Measurements from ENCODE around the gene ETV6.

- no peak for TF ChIP-seq POLR2AphosphoS5 (IDR thresholded peaks at IDR 0.05; ENCODE audit: low read depth, low read length)
- no peak for TF ChIP-seq SIN3A (IDR thresholded peaks at IDR 0.05; ENCODE audit: borderline replicate concordance, insufficient read depth, low read length)
- TF ChIP-seq, protein P1, sequence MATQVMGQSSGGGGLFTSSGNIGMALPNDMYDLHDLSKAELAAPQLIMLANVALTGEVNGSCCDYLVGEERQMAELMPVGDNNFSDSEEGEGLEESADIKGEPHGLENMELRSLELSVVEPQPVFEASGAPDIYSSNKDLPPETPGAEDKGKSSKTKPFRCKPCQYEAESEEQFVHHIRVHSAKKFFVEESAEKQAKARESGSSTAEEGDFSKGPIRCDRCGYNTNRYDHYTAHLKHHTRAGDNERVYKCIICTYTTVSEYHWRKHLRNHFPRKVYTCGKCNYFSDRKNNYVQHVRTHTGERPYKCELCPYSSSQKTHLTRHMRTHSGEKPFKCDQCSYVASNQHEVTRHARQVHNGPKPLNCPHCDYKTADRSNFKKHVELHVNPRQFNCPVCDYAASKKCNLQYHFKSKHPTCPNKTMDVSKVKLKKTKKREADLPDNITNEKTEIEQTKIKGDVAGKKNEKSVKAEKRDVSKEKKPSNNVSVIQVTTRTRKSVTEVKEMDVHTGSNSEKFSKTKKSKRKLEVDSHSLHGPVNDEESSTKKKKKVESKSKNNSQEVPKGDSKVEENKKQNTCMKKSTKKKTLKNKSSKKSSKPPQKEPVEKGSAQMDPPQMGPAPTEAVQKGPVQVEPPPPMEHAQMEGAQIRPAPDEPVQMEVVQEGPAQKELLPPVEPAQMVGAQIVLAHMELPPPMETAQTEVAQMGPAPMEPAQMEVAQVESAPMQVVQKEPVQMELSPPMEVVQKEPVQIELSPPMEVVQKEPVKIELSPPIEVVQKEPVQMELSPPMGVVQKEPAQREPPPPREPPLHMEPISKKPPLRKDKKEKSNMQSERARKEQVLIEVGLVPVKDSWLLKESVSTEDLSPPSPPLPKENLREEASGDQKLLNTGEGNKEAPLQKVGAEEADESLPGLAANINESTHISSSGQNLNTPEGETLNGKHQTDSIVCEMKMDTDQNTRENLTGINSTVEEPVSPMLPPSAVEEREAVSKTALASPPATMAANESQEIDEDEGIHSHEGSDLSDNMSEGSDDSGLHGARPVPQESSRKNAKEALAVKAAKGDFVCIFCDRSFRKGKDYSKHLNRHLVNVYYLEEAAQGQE (IDR thresholded peaks at IDR 0.05; ENCODE audit: insufficient read depth in 1 of 2, low read depth in 2 of 2, low read length in 2 of 2) = no peak
Observed at GRCh38 chr12:11668611-11669010, 19.1 kb downstream of the ETV6 start.
